IMR-90 (cell line): ENCODE data around the gene TMEM59. TPM values are rescaled to one million over a fixed set of nuclear protein-coding genes. Genes with fewer than 3 reads are reported as not detected.

ENCODE experiments used
- ATAC-seq: fragments of 200-7000 bp; cut with Tn5 transposase; 2 replicates; pipeline ENCODE4 v1.9.1; 2020; ENCODE audit warnings: low read depth, mild to moderate bottlenecking, moderate library complexity
- BruUV-seq: library from RNA; stranded (reverse); fragments of 400-500 nt; replicated peaks from 2 replicates; lab custom pipeline; 2021; lab: Mats Ljungman, UMichigan
- CTCF ChIA-PET: fragments of 300-600 bp; formaldehyde crosslinking; extraction: SDS; loops from one replicate; lab custom pipeline; 2021; ENCODE audit warnings: antibody characterized with exemption; lab: Yijun Ruan, JAX
- POLR2A ChIA-PET: fragments of 300-600 bp; sonication (Branson Sonifier 250); formaldehyde crosslinking; loops from one replicate; lab custom pipeline; 2022; ENCODE audit warnings: antibody characterized with exemption; ENCODE audit not compliant: unreplicated experiment; lab: Charles Lee
- DNase-seq: peaks from one replicate; pipeline ENCODE4 v3.0.0; 2013
- H2AFZ ChIP-seq: replicated peaks from 2 replicates; pipeline ENCODE3; 2013; ENCODE audit warnings: low read length, mild to moderate bottlenecking; ENCODE audit not compliant: poor library complexity
- H2AK5ac ChIP-seq: 2 replicates; pipeline ENCODE4 v1.6.1; 2013; ENCODE audit warnings: low read depth, low read length, inconsistent platforms
- H2AK9ac ChIP-seq: replicated peaks from 2 replicates; pipeline ENCODE3; 2013; ENCODE audit warnings: mild to moderate bottlenecking, low read depth, low read length, moderate library complexity; ENCODE audit not compliant: poor library complexity
- H2BK120ac ChIP-seq: 2 replicates; pipeline ENCODE4 v1.6.1; 2013; ENCODE audit warnings: low read depth, low read length, inconsistent platforms
- H2BK15ac ChIP-seq: 3 replicates; pipeline ENCODE4 v1.6.1; 2013; ENCODE audit warnings: low read depth, low read length, inconsistent platforms
- H2BK20ac ChIP-seq: 2 replicates; pipeline ENCODE4 v1.6.1; 2013; ENCODE audit warnings: low read depth, mild to moderate bottlenecking, inconsistent platforms, low read length, moderate library complexity
- H2BK5ac ChIP-seq: 2 replicates; pipeline ENCODE4 v1.6.1; 2013; ENCODE audit warnings: mild to moderate bottlenecking, low read depth, low read length, inconsistent platforms; ENCODE audit not compliant: poor library complexity, severe bottlenecking
- H3K14ac ChIP-seq: replicated peaks from 2 replicates; pipeline ENCODE4 v1.6.1; 2013; ENCODE audit warnings: low read depth, low read length, inconsistent platforms
- H3K18ac ChIP-seq: 2 replicates; pipeline ENCODE4 v1.6.1; 2013; ENCODE audit warnings: low read depth, low read length, control low read depth
- H3K23ac ChIP-seq: 2 replicates; pipeline ENCODE4 v1.6.1; 2013; ENCODE audit warnings: low read depth, low read length, inconsistent platforms
- H3K27ac ChIP-seq: 2 replicates; pipeline ENCODE4 v1.5.1; 2013; ENCODE audit warnings: mild to moderate bottlenecking, control low read depth, low read length; ENCODE audit not compliant: insufficient read depth
- H3K27me3 ChIP-seq: 2 replicates; pipeline ENCODE4 v1.6.1; 2013; ENCODE audit warnings: low read length; ENCODE audit not compliant: control insufficient read depth, insufficient read depth
- H3K36me3 ChIP-seq: 2 replicates; pipeline ENCODE4 v1.6.1; 2013; ENCODE audit warnings: low read length, mixed read lengths; ENCODE audit not compliant: control insufficient read depth, insufficient read depth
- H3K4ac ChIP-seq: 2 replicates; pipeline ENCODE4 v1.6.1; 2013; ENCODE audit warnings: low read depth, low read length, inconsistent platforms
- H3K4me1 ChIP-seq: 2 replicates; pipeline ENCODE4 v1.6.1; 2013; ENCODE audit warnings: low read length, mixed read lengths; ENCODE audit not compliant: control insufficient read depth, insufficient read depth
- H3K4me2 ChIP-seq: 2 replicates; pipeline ENCODE4 v1.6.1; 2013; ENCODE audit warnings: low read depth, mild to moderate bottlenecking, control low read depth, low read length, moderate library complexity
- H3K4me3 ChIP-seq: 2 replicates; pipeline ENCODE4 v1.5.1; 2013; ENCODE audit warnings: low read depth, mild to moderate bottlenecking, control low read depth, low read length, moderate library complexity; ENCODE audit not compliant: insufficient read depth
- H3K56ac ChIP-seq: 2 replicates; pipeline ENCODE4 v1.6.1; 2013; ENCODE audit warnings: low read length, inconsistent platforms; ENCODE audit not compliant: insufficient read depth; ENCODE audit errors: extremely low read depth
- H3K79me1 ChIP-seq, 2 experiments: 2 replicates each; pipeline ENCODE4 v1.6.1; 2013; ENCODE audit warnings: low read length in 2 of 2, inconsistent platforms in 1 of 2, low read depth in 1 of 2
- H3K9ac ChIP-seq: 2 replicates; pipeline ENCODE4 v1.6.1; 2013; ENCODE audit warnings: low read depth, low read length, control low read depth
- H3K9me1 ChIP-seq: 2 replicates; pipeline ENCODE4 v1.6.1; 2013; ENCODE audit warnings: low read length, inconsistent platforms; ENCODE audit not compliant: insufficient read depth
- H3K9me3 ChIP-seq: 2 replicates; pipeline ENCODE4 v1.6.1; 2013; ENCODE audit warnings: low read length; ENCODE audit not compliant: control insufficient read depth, insufficient read depth
- H4K20me1 ChIP-seq: 2 replicates; pipeline ENCODE4 v1.6.1; 2013; ENCODE audit warnings: low read length, inconsistent platforms; ENCODE audit not compliant: insufficient read depth
- H4K5ac ChIP-seq: 2 replicates; pipeline ENCODE4 v1.6.1; 2013; ENCODE audit warnings: mild to moderate bottlenecking, low read depth, low read length, control low read depth
- H4K8ac ChIP-seq, 2 experiments: 2 replicates each; pipeline ENCODE4 v1.6.1; 2013; ENCODE audit warnings: low read depth in 2 of 2, low read length in 2 of 2, control low read depth in 1 of 2, inconsistent platforms in 1 of 2
- H4K91ac ChIP-seq: 2 replicates; pipeline ENCODE4 v1.6.1; 2013; ENCODE audit warnings: low read depth, low read length, inconsistent platforms; ENCODE audit not compliant: insufficient read depth
- BHLHE40 ChIP-seq: fragments of 150-350 bp; IDR thresholded peaks from 2 replicates; pipeline ENCODE4 v1.6.1; 2016; ENCODE audit warnings: mild to moderate bottlenecking, low read depth, low read length
- FOS ChIP-seq: fragments of 150-350 bp; IDR thresholded peaks from 2 replicates; pipeline ENCODE4 v1.6.1; 2016; ENCODE audit warnings: low read depth, low read length
- MAFK ChIP-seq: IDR thresholded peaks from 2 replicates; pipeline ENCODE4 v1.6.1; 2012; ENCODE audit warnings: low read depth, low read length, improper control_type of control experiment
- MAZ ChIP-seq: IDR thresholded peaks from 2 replicates; pipeline ENCODE4 v1.6.1; 2012; ENCODE audit warnings: low read depth, mild to moderate bottlenecking, low read length, improper control_type of control experiment, moderate library complexity, borderline replicate concordance
- NFE2L2 ChIP-seq: fragments of 150-350 bp; IDR thresholded peaks from 2 replicates; pipeline ENCODE4 v1.6.1; 2016; ENCODE audit warnings: low read depth, mild to moderate bottlenecking, low read length
- POLR2A ChIP-seq: IDR thresholded peaks from 2 replicates; pipeline ENCODE4 v1.6.1; 2012; ENCODE audit warnings: mild to moderate bottlenecking, low read depth, low read length
- RAD21 ChIP-seq: IDR thresholded peaks from 2 replicates; pipeline ENCODE4 v1.6.1; 2012; ENCODE audit warnings: low read length, improper control_type of control experiment
- RCOR1 ChIP-seq: IDR thresholded peaks from 2 replicates; pipeline ENCODE4 v1.6.1; 2012; ENCODE audit warnings: mild to moderate bottlenecking, low read length, improper control_type of control experiment; ENCODE audit not compliant: insufficient replicate concordance
- WGBS, 2 experiments: methylation state at CpG; one replicate each; pipeline versions ENCODE4 v1.1.5 to v1.1.7; 2013; ENCODE audit warnings: missing lambda C conversion rate in 2 of 2; ENCODE audit not compliant: insufficient read length in 1 of 2; ENCODE audit errors: extremely low coverage in 2 of 2; 5-methylcytosine and 5-hydroxymethylcytosine counted together
- dilution Hi-C: fragments of 300-500 bp; cut with HindIII; formaldehyde crosslinking; loops from one replicate; pipeline ENCODE4 v1.14.3; 2018; ENCODE audit warnings: low sequenced_read_pairs; ENCODE audit not compliant: unreplicated experiment
- in situ Hi-C: fragments of 300-500 bp; cut with MboI; formaldehyde crosslinking; loops from 3 replicates; pipeline ENCODE4 v1.14.3; 2019; ENCODE audit warnings: low sequenced_read_pairs, inconsistent platforms, mixed read lengths
- intact Hi-C: fragments of 100-400 bp; cut with micrococcal nuclease; formaldehyde crosslinking; loops from 2 replicates; pipeline ENCODE4 v1.10.0; 2022
- polyA plus RNA-seq, 3 experiments: library from polyadenylated mRNA; depleted of rRNA; stranded (reverse); fragments of >200 nt; gene quantifications; 2 replicates each; pipeline ENCODE4 v1.2.3, GENCODE V29; 2012; ENCODE audit warnings: low replicate concordance in 1 of 3
- total RNA-seq: library from RNA; depleted of rRNA; stranded (reverse); fragments of >200 nt; gene quantifications from 2 replicates; pipeline ENCODE4 v1.2.3, GENCODE V29; 2012
- TF ChIP-seq, protein P1 (sequence below): fragments of 150-350 bp; IDR thresholded peaks from 2 replicates; pipeline ENCODE4 v1.6.1; 2017; ENCODE audit warnings: mild to moderate bottlenecking, antibody characterized with exemption, low read length, low read depth

The TMEM59 gene
- total and polyA plus RNA-seq, 2 of the 4 experiments (the other 2 are of a cell fraction) = 239 to 241 TPM

DNA sequence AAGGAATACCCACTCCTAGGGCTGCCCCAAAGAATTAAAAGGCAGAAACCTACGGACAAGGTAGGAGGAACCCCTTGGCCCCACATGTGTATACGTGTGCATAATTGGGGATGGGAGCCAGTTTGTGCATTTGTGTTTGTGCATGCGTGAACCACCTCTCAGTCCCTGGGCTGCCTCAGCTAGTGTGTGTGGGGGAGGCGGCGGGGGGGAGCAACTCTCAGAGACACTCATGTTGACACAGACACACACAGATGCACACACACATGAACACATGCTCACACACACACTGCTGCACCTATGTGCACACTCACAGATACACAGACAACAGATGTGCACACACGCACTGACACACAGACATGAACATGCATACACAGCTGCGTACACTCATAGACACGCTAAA lies 40.1 kb downstream of the TMEM59 start:
- Histone ChIP-seq H3K23ac (no peak overlapping the region), H3K18ac (no peak overlapping the region), H2BK15ac (no peak overlapping the region), H4K20me1 (0 out of 2 replicates have a peak, but pooled peaks cover 5% of the 10 kb centered on the region), H3K4ac (no peak overlapping the region), H3K4me3 (no peak overlapping the region), H2BK5ac (no peak overlapping the region), H2AK5ac (no peak overlapping the region), H3K9ac (no peak overlapping the region), H2AK9ac (no peak overlapping the region), H2BK120ac (no peak overlapping the region), H2AFZ (no peak overlapping the region), H3K4me1 (peaks cover 3% of the 10 kb centered on the region; the same call in 1 of the 2 replicates), H4K5ac (no peak overlapping the region), H4K8ac (no peak overlapping the region), H3K9me1 (peaks cover 7% of the 10 kb centered on the region; the same call in 1 of the 2 replicates), H3K36me3 (no peaks in the 10 kb centered on the region), H3K4me2 (no peak overlapping the region), H3K14ac (no peak overlapping the region), H3K27ac (no peak overlapping the region), H3K27me3 (peaks cover 78% of the 10 kb centered on the region), H2BK20ac (no peak overlapping the region), H3K79me1 (no peaks in the 10 kb centered on the region), H3K9me3 (no peaks in the 10 kb centered on the region), H4K91ac (no peak overlapping the region), H3K56ac (no peak overlapping the region)
- WGBS, 2 experiments = 89% methylated on average over 2 of the region's 8 CpGs; no CpG with 5 or more reads in 1 of the 2 experiments
- DNase-seq = no peak
- no peak for ATAC-seq
- dilution Hi-C loops = no loop called here
- POLR2A ChIA-PET = no interaction called here
- in situ Hi-C loops = no loop called here
- TF ChIP-seq, protein P1, sequence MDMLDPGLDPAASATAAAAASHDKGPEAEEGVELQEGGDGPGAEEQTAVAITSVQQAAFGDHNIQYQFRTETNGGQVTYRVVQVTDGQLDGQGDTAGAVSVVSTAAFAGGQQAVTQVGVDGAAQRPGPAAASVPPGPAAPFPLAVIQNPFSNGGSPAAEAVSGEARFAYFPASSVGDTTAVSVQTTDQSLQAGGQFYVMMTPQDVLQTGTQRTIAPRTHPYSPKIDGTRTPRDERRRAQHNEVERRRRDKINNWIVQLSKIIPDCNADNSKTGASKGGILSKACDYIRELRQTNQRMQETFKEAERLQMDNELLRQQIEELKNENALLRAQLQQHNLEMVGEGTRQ = no peak
- TF ChIP-seq RCOR1 (no peak), NFE2L2 (no peak), BHLHE40 (no peak), MAZ (no peak), POLR2A (no peak), FOS (no peak), MAFK (no peak), RAD21 (no peak)
- no TSS peak for BruUV-seq
- CTCF ChIA-PET = no interaction called here
- intact Hi-C loops = no loop called here
